Activated naive CD4-positive, alpha-beta T cell (primary cell): ENCODE measurements around the gene CDC6.
"Not testable (repeated sequence)": the region's sequence is repeated elsewhere in the genome, so short reads cannot be mapped to it uniquely, and the experiment has no call there.

Experiments
- DNase-seq, 4 experiments: peaks; one replicate each; lab custom pipeline; 2025; lab: John Stamatoyannopoulos, UW

The CDC6 gene

GRCh38 chr17:40287159-40287493, 553 bp upstream of the CDC6 start:
- no peak for DNase-seq

- no peak for DNase-seq
These were observed 3.1 kb downstream of the CDC6 start for GRCh38 chr17:40290629-40291280.

GRCh38 chr17:40291281-40291664, 3.6 kb downstream of the CDC6 start:
- DNase-seq: no peak

DNA sequence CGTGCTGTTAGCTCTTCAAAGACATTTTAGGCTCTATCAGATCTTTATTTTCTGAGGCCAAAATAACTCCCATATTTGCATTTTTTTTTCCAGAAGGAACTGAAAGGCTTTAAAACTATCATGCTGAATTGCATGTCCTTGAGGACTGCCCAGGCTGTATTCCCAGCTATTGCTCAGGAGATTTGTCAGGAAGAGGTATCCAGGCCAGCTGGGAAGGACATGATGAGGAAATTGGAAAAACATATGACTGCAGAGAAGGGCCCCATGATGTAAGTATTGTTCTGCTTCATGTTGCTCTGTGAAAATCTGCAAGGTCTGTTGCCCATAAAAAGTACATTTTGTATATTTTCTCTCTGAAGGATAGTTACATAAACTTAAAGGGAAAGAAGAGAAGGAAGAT, 5.7 kb downstream of the CDC6 start:
- DNase-seq: no peak

DNA sequence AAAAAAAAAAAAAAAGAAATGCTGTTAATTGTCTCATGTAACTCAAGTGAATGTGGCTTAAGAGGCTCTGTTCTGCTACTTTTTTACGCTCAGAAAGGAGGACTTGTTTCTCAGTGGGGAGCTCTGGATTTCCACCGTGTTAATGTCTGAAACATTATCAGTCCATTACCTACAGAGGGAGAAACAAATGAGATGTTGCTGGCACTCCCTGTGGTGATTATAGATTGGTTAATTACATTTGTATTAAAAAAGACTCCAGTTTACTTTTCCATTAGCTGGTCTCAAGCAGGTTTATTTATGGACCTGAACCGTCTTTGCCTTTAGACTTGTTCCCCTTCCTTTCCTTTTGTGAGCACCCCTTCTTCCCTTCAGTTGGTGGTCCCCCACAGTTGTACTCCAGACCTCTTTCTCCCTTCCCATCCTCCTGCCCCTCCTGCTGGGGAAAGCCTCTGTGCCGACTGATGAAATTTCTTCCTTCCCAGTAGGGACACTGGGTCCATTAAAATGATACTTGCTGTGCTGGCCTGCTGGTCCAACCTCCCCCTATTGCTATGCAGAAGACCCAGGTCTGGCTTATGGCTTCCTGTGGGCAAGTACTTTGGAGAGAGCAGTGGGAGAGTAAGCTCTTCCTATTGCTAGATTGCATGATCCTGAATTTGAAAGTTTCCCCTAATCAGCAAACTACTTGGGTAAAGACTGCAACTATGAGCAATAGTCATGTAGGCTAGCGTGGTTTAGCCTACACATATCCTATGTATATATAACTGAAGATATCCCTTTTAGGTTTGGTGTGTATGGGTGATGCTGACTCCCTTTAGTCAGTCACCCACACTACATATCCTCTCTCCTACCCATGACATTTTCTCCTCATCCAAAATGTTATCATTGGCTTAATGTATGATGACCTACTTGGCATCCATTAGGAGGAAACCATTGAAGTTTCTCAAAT, 8.1 kb downstream of the CDC6 start:
- no peak for DNase-seq

DNA sequence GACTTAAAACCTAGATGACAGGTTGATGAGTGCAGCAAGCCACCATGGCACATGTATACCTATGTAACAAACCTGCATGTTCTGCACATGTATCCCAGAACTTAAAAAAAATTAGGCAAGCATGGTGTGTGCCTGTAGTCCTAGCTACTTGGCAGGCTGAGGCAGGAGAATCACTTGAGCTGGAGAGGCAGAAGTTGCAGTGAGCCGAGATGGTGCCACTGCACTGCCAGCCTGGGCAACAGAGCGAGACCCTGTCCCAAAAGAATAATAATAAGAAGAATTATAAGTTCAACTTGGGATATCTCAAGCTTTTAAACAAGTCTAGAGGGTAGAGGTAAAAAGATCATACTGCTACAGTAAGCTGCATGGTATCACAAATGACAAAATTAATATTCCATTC, 9.8 kb downstream of the CDC6 start:
- DNase-seq: no peak

GRCh38 chr17:40298726-40299125, 11.0 kb downstream of the CDC6 start:
- no peak for DNase-seq

- not testable (repeated sequence) for DNase-seq
These were observed 11.6 kb downstream of the CDC6 start for GRCh38 chr17:40299159-40299757.

DNA sequence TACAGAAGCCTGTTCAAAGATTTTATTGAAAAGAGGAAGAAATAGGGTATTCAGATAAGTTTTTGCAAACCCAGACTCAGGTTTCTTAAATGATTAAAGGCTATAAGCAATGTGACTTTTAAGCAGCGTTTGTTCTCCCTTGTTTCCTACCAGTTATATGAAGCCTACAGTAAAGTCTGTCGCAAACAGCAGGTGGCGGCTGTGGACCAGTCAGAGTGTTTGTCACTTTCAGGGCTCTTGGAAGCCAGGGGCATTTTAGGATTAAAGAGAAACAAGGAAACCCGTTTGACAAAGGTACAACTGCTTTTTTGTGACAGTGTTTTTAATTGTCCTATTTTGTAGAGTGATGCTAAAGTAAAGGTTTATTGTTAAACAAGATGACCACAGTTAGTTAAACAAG, 13.6 kb downstream of the CDC6 start:
- DNase-seq: no peak

GRCh38 chr17:40303009-40303657, 15.5 kb downstream of the CDC6 start:
- no peak for DNase-seq

DNA sequence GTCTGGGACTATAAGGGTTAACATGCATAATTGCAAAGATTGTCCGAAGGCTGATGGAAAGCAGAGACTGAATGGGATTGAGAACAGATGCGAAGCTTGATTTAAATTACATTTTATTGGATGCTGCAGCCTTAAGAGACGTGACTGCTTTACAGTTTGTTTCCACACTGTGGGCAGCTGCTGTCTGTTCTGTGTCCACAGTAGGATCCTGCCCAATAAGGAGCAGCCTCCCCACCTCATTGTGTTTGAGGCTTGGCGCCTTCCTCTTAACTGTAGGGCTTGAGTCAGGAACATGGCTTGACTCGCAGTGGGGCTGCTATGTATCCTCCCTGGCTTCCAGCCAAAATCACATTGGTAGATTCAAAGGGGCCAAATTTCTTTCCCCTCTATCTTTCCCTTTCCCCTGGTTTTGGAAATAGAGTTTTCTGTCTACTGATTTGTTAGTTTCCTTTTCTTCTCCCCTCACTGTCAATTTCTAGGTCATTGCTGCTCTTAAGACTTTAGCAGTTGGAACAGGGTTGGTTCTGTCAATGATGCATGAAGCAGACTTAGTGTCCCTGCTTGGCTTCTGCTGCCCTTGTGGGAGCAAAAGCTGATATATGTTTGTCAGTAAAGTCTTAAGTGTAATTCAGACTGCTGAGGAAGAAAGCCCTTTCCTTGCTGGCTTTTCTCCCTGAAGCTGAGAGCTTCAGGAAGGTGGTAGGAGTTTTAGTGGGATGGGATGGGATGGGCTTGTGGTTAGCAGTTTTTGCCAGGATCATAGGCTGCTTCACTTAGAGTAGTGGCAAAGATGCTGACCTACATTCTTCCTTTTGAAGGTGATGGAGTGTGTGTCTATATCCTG, 16.3 kb downstream of the CDC6 start:
- no peak for DNase-seq

DNA sequence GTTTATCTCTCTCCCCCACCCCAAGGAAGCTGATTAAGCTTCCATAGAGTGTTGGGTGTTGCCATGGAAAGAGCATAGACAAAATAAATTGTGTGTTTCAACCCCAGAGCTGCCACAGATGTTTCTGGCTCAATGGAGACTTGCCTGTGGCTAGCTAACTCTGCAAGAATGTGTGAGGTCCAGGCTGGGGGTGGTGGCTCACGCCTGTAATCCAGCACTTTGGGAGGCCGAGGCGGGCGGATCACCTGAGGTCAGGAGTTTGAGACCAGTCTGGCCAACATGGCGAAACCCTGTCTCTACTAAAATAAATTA, 16.8 kb downstream of the CDC6 start:
- not testable (repeated sequence) for DNase-seq

- DNase-seq: not testable (repeated sequence)
These were observed 17.2 kb downstream of the CDC6 start for GRCh38 chr17:40304866-40305265.

- DNase-seq: no peak
These were observed 18.7 kb downstream of the CDC6 start for GRCh38 chr17:40306395-40306794.

DNA sequence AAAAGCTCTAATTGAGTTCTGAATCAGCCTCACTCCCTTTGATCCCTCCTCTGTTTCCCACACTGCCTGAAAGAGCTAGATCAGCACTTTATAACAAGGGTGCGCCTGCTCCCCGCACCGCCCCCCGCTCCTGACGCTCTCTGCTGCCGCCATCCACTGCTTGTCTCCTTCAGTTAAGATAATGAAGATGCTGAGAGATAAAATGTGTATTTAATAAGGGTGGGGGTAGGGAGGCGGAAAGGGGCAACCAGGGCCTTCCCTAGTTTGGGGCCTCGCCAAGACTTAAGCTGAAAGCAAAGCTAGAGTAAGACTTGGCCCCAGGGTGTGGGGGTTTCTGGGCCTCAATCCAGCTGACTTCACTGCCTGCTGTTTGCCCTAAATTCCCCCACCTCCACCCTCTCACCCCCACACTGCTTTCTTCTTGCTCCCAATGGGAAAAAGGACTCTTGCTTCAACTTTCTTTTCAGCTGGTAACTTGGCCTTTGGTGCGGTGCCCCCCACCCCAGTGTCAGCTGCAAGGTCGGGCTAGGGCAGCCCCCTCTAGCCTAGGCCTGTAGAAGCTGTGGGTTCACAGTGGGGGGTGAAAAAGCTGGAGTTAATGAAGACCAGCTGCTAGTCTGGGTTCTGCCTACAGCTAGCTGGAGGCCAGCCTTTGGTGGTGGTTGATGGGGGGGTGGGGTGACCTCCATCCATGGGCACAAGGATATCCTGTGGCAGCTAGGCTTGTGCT, 19.5 kb downstream of the CDC6 start:
- no peak for DNase-seq

DNA sequence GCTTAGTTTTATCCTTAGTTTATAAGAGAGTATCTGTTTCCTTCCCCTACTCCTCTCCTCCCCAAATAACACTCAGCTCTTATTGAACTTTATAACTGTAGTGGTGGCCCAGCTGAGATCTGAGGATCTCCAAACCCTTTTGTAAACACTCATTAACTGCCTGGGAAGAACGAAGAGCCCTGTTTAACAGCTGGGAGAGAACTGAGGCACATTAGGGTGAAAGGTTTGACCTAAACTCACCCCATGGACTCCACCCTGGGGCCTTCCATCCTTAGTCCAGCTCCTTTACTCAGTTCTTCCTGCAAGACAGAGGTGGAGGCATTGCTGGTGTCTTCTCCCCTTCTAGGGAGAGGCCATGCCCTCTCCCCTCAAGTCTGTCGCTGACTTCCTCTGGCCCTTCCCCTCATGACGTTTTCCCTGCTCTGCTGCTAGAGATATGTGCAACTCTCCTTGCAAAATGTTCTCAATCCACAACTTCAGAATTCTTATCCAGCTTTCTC, 20.1 kb downstream of the CDC6 start:
- DNase-seq: no peak

DNA sequence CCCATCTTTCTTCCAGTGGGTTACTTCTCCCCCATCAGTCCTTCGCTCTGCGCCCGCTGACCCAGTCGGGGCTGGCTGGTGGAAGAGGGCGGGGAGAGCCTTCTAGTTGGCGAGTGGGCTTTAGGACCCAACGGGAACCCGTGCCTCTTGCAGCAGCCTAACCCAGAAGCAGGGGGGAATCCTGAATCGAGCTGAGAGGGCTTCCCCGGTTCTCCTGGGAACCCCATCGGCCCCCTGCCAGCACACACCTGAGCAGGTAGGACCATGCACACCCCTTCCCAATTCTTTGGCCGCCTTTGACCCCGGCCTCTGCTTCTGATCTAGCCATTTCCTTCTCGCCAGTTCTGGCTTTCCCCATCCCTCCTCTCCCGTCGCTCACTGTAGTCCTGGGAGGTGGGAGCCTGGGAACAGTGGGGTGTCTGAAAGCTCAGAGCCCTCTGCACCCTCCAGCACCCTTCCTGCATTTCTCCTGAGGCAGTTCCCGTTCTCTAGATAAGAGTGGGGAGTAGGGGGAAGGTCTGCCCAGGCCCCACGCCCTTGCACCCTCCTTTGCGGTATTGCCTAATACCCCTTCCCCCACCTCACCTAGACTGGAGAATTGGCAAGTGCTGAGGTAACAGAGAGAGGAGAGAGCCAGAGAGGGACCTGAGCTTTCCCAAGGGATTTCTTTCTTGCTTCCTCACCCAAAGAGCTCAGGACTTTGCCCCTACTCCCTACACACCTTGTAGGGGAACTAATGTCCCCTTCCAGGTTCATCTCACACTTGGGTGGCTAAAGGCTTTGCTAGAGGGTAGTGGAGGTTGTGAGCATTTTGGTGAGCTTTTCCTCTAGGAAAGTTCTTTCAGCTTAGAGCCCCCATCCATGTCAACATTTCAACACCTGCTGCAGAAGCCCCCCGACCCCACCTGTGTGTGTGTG, 21.6 kb downstream of the CDC6 start, which contains the start of gene RARA:
Gene RARA (plus strand): TSS at position 150 of the 918 bp plus-strand sequence. CDS start 22,039 bp downstream, outside the sequence.
- DNase-seq: no peak

DNA sequence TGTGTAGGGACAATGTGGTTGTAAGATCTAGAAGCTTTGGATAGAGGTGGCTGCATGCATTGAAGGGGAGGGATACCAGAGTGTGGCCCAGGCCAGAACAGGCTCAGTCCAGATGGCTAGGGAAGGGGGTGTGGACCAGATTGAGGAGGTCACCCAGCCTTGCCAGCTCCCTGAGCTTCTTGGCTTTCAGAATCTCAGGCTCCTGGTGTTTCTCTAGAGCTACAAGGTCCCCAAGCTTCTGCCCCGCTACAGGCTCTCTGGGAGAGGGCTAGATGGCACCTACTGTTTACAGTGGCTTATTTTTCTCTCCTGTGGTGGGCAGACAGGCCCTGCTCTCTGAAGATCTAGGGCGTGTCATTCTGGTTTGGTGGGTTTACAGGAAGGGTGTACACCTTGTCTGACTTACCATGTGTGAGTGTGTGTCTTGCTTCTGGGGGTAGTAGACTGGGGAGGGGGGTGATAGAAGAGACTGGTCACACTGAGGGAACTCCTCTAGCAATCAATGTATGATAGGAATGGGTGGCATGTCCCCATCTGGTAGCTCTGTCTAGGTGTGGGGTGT, 22.4 kb downstream of the CDC6 start:
- DNase-seq: no peak

- DNase-seq: no peak
These were observed 23.3 kb downstream of the CDC6 start for GRCh38 chr17:40310882-40311391.
